ENCODE data around the gene CROCC2. TPM values are rescaled to one million over a fixed set of nuclear protein-coding genes. Genes with fewer than 3 reads are reported as not detected.

The CROCC2 gene
- total RNA-seq, 6 experiments from 2014 or later, result not detected

GRCh38 chr2:240874715-240875227 lies 31.4 kb upstream of the CROCC2 start:
- no peak for DNase-seq
- Mint-ChIP-seq H3K27ac (no peak overlapping the region), H3K27me3 (ENCODE audit: insufficient read depth) (peaks cover 13% of the 10 kb centered on the region), H3K4me3 (no peak overlapping the region), H3K9me3 (no peaks in the 10 kb centered on the region), H3K4me1 (ENCODE audit: low read depth) (no peaks in the 10 kb centered on the region), H3K36me3 (ENCODE audit: low read depth) (no peaks in the 10 kb centered on the region)
- no peak for TF ChIP-seq CTCF (IDR thresholded peaks at IDR 0.05)

DNA sequence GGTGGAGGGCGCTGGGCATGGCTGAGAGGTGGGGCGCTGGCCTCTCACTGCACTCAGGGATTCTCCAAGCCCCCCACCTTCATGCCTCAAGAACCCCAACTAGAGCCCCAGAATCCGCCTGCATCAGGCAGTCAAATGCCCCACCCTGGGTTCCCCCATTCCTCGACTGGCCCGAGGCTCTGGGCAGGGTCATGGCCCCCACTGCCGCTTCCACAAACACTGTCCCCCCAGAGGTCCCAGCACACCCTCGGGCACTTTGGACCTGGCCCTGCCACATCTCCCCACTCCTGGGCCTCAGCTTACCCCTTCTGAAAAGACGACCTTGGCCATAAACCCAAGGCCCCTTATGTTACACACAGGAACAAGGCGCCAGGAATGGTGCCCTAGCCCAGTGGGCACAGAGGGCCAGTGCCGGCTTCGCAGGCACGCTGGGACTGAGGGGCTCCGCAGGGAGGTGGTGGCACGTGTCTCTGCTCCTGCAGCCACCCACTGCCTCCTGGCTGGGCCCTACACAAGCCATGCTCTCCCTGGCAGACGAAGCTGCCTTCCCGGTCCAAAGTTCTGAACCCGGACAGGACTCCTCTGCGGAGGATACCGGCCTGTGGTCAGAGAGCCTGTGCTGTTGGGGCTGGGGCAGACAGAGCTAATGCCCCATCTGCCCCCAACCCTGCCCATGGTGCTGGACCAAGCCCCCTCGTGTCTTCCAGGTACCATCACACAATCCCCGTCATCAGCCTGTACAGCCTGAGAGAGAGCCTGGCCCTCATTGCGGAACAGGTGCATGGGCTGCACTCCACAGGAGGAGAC lies 30.7 kb upstream of the CROCC2 start:
- Mint-ChIP-seq H3K27ac (no peak overlapping the region), H3K27me3 (ENCODE audit: insufficient read depth) (peaks cover 11% of the 10 kb centered on the region), H3K36me3 (ENCODE audit: low read depth) (no peaks in the 10 kb centered on the region), H3K4me3 (no peak overlapping the region), H3K4me1 (ENCODE audit: low read depth) (no peaks in the 10 kb centered on the region), H3K9me3 (no peaks in the 10 kb centered on the region)
- no peak for DNase-seq
- no peak for TF ChIP-seq CTCF (IDR thresholded peaks at IDR 0.05)

GRCh38 chr2:240876035-240876474 lies 30.1 kb upstream of the CROCC2 start:
- H3K4me1 Mint-ChIP-seq (ENCODE audit: low read depth), result no peaks in the 10 kb centered on the region
- no peak for DNase-seq
- no peaks in the 10 kb centered on the region for H3K9me3 Mint-ChIP-seq
- TF ChIP-seq CTCF (IDR thresholded peaks at IDR 0.05), result no peak
- peaks cover 8% of the 10 kb centered on the region; the same call in 1 of the 2 replicates for H3K27me3 Mint-ChIP-seq (ENCODE audit: insufficient read depth)
- no peak overlapping the region for H3K27ac Mint-ChIP-seq
- H3K4me3 Mint-ChIP-seq, result no peak overlapping the region
- no peaks in the 10 kb centered on the region for H3K36me3 Mint-ChIP-seq (ENCODE audit: low read depth)

DNA sequence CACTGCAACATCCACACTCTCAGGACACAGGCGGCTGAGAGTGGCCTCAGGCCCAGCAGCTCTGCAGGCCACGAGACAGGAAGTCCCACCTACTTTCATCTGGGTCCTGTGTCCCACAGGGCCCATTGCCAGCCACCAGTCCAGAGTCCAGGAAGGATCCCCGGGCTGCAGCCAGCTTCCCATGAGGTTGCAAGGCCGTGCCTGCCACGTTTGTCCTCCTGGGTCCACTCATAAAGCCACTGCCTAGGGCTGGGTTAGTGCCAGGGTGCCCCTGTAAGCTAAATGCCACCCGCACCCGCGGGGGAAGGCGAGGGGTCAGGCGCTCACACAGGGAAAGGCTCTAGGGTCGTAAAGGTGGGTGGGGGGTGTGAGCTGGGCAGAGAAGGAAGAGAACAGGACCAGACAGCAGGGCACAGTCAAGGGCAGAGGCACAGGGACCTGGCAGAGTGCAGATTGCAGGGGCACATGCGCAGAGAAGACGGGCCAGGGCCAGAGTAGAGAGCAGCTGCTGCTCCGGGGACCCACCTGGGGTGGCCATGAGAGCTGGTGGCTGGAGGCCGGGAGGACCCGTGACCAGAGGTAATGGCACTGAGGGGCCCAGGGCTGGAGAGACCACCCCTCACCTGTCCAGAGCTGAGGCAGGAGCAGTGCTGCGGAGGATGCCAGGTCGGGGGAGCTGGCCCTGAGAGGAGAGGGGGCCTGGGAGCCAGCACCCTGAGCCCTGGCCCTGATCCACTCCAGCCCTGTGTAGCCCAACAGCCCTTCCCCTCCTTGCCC lies 29.5 kb upstream of the CROCC2 start:
- H3K4me3 Mint-ChIP-seq, result no peak overlapping the region
- peaks cover 6% of the 10 kb centered on the region; the same call in 1 of the 2 replicates for H3K27me3 Mint-ChIP-seq (ENCODE audit: insufficient read depth)
- no peaks in the 10 kb centered on the region for H3K4me1 Mint-ChIP-seq (ENCODE audit: low read depth)
- no peaks in the 10 kb centered on the region for H3K9me3 Mint-ChIP-seq
- H3K27ac Mint-ChIP-seq, result no peak overlapping the region
- no peak for DNase-seq
- H3K36me3 Mint-ChIP-seq (ENCODE audit: low read depth), result no peaks in the 10 kb centered on the region
- no peak for TF ChIP-seq CTCF (IDR thresholded peaks at IDR 0.05)

GRCh38 chr2:240877460-240878340 lies 28.4 kb upstream of the CROCC2 start:
- TF ChIP-seq CTCF (IDR thresholded peaks at IDR 0.05), result no peak
- Mint-ChIP-seq H3K9me3 (no peaks in the 10 kb centered on the region), H3K4me1 (ENCODE audit: low read depth) (no peaks in the 10 kb centered on the region), H3K36me3 (ENCODE audit: low read depth) (no peaks in the 10 kb centered on the region), H3K4me3 (no peak overlapping the region), H3K27me3 (ENCODE audit: insufficient read depth) (peaks cover 15% of the 10 kb centered on the region), H3K27ac (no peak overlapping the region)
- no peak for DNase-seq
